H1 (cell line): ENCODE data around the gene KAT2A. TPM values are rescaled to one million over a fixed set of nuclear protein-coding genes. Genes with fewer than 3 reads are reported as not detected.
A peak's percentile ranks its signal among the peaks of the same experiment; 100 is the strongest.

Experiments used
- CTCF ChIA-PET: fragments of 300-600 bp; sonication (Branson Sonifier 250); formaldehyde crosslinking; loops from one replicate; lab custom pipeline; 2021; ENCODE audit not compliant: partially characterized antibody; lab: Charles Lee
- POLR2A ChIA-PET: fragments of 300-600 bp; sonication (Branson Sonifier 250); formaldehyde crosslinking; loops from one replicate; lab custom pipeline; 2021; ENCODE audit warnings: inconsistent platforms; ENCODE audit not compliant: partially characterized antibody; lab: Charles Lee
- DNase-seq, 2 experiments: peaks; one replicate each; pipeline versions ENCODE4 v3.0.0 to v3.0.0-alpha.2; 2010 to 2022; ENCODE audit warnings: low spot score in 2 of 2, low read depth in 1 of 2, mixed read lengths in 1 of 2
- FAIRE-seq: peaks from 2 replicates; lab custom pipeline; 2011; peaks lifted over from hg19 to GRCh38; lab: Jason Lieb, UNC
- H2AFZ ChIP-seq: 2 replicates; pipeline ENCODE4 v1.8.1; 2012; ENCODE audit warnings: low read length, inconsistent platforms
- H2AK5ac ChIP-seq: 2 replicates; pipeline ENCODE4 v1.6.1; 2013; ENCODE audit warnings: low read depth, low read length
- H2BK120ac ChIP-seq: replicated peaks from 2 replicates; pipeline ENCODE3; 2013; ENCODE audit warnings: low read depth, low read length, inconsistent platforms
- H2BK12ac ChIP-seq: 2 replicates; pipeline ENCODE4 v1.6.1; 2013; ENCODE audit warnings: low read depth, low read length
- H2BK15ac ChIP-seq: 2 replicates; pipeline ENCODE4 v1.6.1; 2013; ENCODE audit warnings: low read length
- H2BK20ac ChIP-seq: 2 replicates; pipeline ENCODE4 v1.6.1; 2013; ENCODE audit warnings: low read length
- H2BK5ac ChIP-seq: 2 replicates; pipeline ENCODE4 v1.6.1; 2013; ENCODE audit warnings: low read depth, low read length
- H3K14ac ChIP-seq: 2 replicates; pipeline ENCODE4 v1.6.1; 2013; ENCODE audit warnings: inconsistent platforms; ENCODE audit not compliant: insufficient read length
- H3K18ac ChIP-seq: 2 replicates; pipeline ENCODE4 v1.6.1; 2013; ENCODE audit warnings: low read length; ENCODE audit errors: extremely low read depth
- H3K23ac ChIP-seq: 2 replicates; pipeline ENCODE4 v1.6.1; 2013; ENCODE audit warnings: inconsistent platforms; ENCODE audit not compliant: insufficient read length
- H3K23me2 ChIP-seq: 2 replicates; pipeline ENCODE4 v1.6.1; 2013; ENCODE audit warnings: low read depth, low read length
- H3K27ac ChIP-seq: 2 replicates; pipeline ENCODE4 v1.6.1; 2011; ENCODE audit warnings: low read depth, low read length, inconsistent platforms
- H3K27me3 ChIP-seq, 4 experiments: replicated peaks in 1 of 4; 1 replicate in 1 of 4; 2 replicates in 3 of 4; pipeline versions ENCODE4 v1.6.1 to v1.8.1; 2011 to 2013; ENCODE audit warnings: low read length in 3 of 4, mild to moderate bottlenecking in 3 of 4, inconsistent platforms in 2 of 4, mixed read lengths in 2 of 4, moderate library complexity in 1 of 4; ENCODE audit not compliant: control insufficient read depth in 3 of 4, insufficient read depth in 3 of 4; ENCODE audit errors: extremely low read depth in 1 of 4
- H3K36me3 ChIP-seq, 4 experiments: 2 replicates each; pipeline versions ENCODE4 v1.6.1 to v1.8.1; 2011 to 2013; ENCODE audit warnings: mild to moderate bottlenecking in 4 of 4, low read length in 3 of 4, moderate library complexity in 2 of 4, control low read depth in 1 of 4, inconsistent platforms in 1 of 4; ENCODE audit not compliant: insufficient read depth in 4 of 4, control insufficient read depth in 2 of 4
- H3K4ac ChIP-seq: replicated peaks from 2 replicates; pipeline ENCODE3; 2013; ENCODE audit warnings: low read length, low read depth, mixed read lengths, inconsistent platforms; ENCODE audit not compliant: insufficient read length
- H3K4me1 ChIP-seq, 4 experiments: replicated peaks in 1 of 4; 1 replicate in 1 of 4; 2 replicates in 3 of 4; pipeline versions ENCODE4 v1.6.1 to v1.8.1; 2011 to 2013; ENCODE audit warnings: low read length in 3 of 4, inconsistent platforms in 2 of 4, mixed read lengths in 1 of 4; ENCODE audit not compliant: insufficient read depth in 4 of 4, control insufficient read depth in 3 of 4
- H3K4me2 ChIP-seq, 2 experiments: 2 replicates each; pipeline versions ENCODE4 v1.6.1 to v1.8.1; 2011 to 2013; ENCODE audit warnings: low read depth in 2 of 2, low read length in 2 of 2, control low read depth in 1 of 2, inconsistent platforms in 1 of 2, mild to moderate bottlenecking in 1 of 2; ENCODE audit not compliant: insufficient read depth in 1 of 2
- H3K4me3 ChIP-seq, 4 experiments: fragments of 200-600, 300-600 bp in 1 of 4; sonication (generic), shearing (Covaris generic), sonication (Bioruptor Twin) in 1 of 4; 2 replicates each; pipeline versions ENCODE4 v1.5.1 to v1.8.1; 2011 to 2016; ENCODE audit warnings: low read length in 4 of 4, low read depth in 3 of 4, control low read depth in 2 of 4, inconsistent platforms in 2 of 4, mild to moderate bottlenecking in 2 of 4, mixed read lengths in 1 of 4, moderate library complexity in 1 of 4; ENCODE audit not compliant: insufficient read depth in 2 of 4; ENCODE audit errors: extremely low read depth in 1 of 4
- H3K56ac ChIP-seq: replicated peaks from 2 replicates; pipeline ENCODE3; 2013; ENCODE audit warnings: low read depth, mild to moderate bottlenecking, mixed read lengths, low read length, inconsistent platforms; ENCODE audit not compliant: insufficient read length
- H3K79me1 ChIP-seq: 2 replicates; pipeline ENCODE4 v1.6.1; 2013; ENCODE audit warnings: low read depth, low read length, control low read depth
- H3K79me2 ChIP-seq, 2 experiments: 2 replicates each; pipeline versions ENCODE4 v1.6.1 to v1.8.1; 2012 to 2013; ENCODE audit warnings: low read length in 2 of 2, mild to moderate bottlenecking in 2 of 2, inconsistent platforms in 1 of 2; ENCODE audit not compliant: insufficient read depth in 2 of 2, control insufficient read depth in 1 of 2
- H3K9ac ChIP-seq, 4 experiments: replicated peaks in 1 of 4; 1 replicate in 1 of 4; 2 replicates in 3 of 4; pipeline versions ENCODE4 v1.6.1 to v1.8.1; 2011 to 2013; ENCODE audit warnings: low read depth in 3 of 4, low read length in 3 of 4, control low read depth in 2 of 4, mild to moderate bottlenecking in 2 of 4, moderate library complexity in 2 of 4, inconsistent platforms in 1 of 4; ENCODE audit errors: extremely low read depth in 1 of 4
- H3K9me3 ChIP-seq, 2 experiments: 2 replicates each; pipeline versions ENCODE4 v1.6.1 to v1.8.1; 2012 to 2013; ENCODE audit warnings: mild to moderate bottlenecking in 2 of 2, moderate library complexity in 2 of 2, control low read depth in 1 of 2, inconsistent platforms in 1 of 2, low read depth in 1 of 2, low read length in 1 of 2, mixed read lengths in 1 of 2; ENCODE audit not compliant: insufficient read depth in 2 of 2
- H4K20me1 ChIP-seq, 2 experiments: replicated peaks in 1 of 2; 2 replicates each; pipeline versions ENCODE3 to v1.8.1; 2011 to 2013; ENCODE audit warnings: inconsistent platforms in 2 of 2, low read length in 2 of 2, mild to moderate bottlenecking in 1 of 2; ENCODE audit not compliant: insufficient read depth in 2 of 2, control insufficient read depth in 1 of 2
- H4K5ac ChIP-seq: 2 replicates; pipeline ENCODE4 v1.6.1; 2013; ENCODE audit warnings: low read length, low read depth, mixed read lengths, inconsistent platforms; ENCODE audit not compliant: insufficient read length
- H4K8ac ChIP-seq: 2 replicates; pipeline ENCODE4 v1.8.0; 2013; ENCODE audit warnings: mild to moderate bottlenecking, moderate library complexity, low read length, inconsistent platforms; ENCODE audit not compliant: insufficient read depth; ENCODE audit errors: extremely low read depth
- H4K91ac ChIP-seq: replicated peaks from 2 replicates; pipeline ENCODE3; 2013; ENCODE audit warnings: low read length, mixed read lengths, inconsistent platforms; ENCODE audit not compliant: insufficient read length
- BCL11A ChIP-seq, 2 experiments: IDR thresholded peaks; one replicate each; pipeline ENCODE4 v1.6.1; 2011; ENCODE audit warnings: low read depth in 2 of 2, low read length in 2 of 2, mild to moderate bottlenecking in 2 of 2
- GABPA ChIP-seq: IDR thresholded peaks from 2 replicates; pipeline ENCODE4 v1.6.1; 2011; ENCODE audit warnings: mild to moderate bottlenecking, low read length, moderate library complexity, borderline replicate concordance; ENCODE audit not compliant: insufficient read depth
- KDM4A ChIP-seq: IDR thresholded peaks from one replicate; pipeline ENCODE4 v1.7.1; 2012; ENCODE audit warnings: low read depth, mild to moderate bottlenecking, moderate library complexity, low read length, inconsistent platforms; ENCODE audit not compliant: severe bottlenecking
- RAD21 ChIP-seq, 2 experiments: IDR thresholded peaks in 1 of 2; conservative IDR thresholded peaks in 1 of 2; 2 replicates each; pipeline ENCODE4 v1.6.1; 2011; ENCODE audit warnings: low read depth in 2 of 2, low read length in 2 of 2, improper control_type of control experiment in 1 of 2, inconsistent platforms in 1 of 2, mild to moderate bottlenecking in 1 of 2, moderate library complexity in 1 of 2
- SIN3A ChIP-seq, 2 experiments: IDR thresholded peaks in 1 of 2; conservative IDR thresholded peaks in 1 of 2; 2 replicates each; pipeline ENCODE4 v1.6.1; 2011 to 2012; ENCODE audit warnings: low read length in 2 of 2, improper control_type of control experiment in 1 of 2, low read depth in 1 of 2, mild to moderate bottlenecking in 1 of 2
- SRF ChIP-seq: IDR thresholded peaks from 2 replicates; pipeline ENCODE4 v1.6.1; 2011; ENCODE audit warnings: mild to moderate bottlenecking, low read depth, low read length, moderate library complexity
- YY1 ChIP-seq: IDR thresholded peaks from 2 replicates; pipeline ENCODE4 v1.6.1; 2011; ENCODE audit warnings: low read depth, mild to moderate bottlenecking, low read length
- WGBS, 2 experiments: shearing (Covaris generic) in 1 of 2; methylation state at CpG; one replicate each; pipeline versions ENCODE4 v1.1.6 to v1.1.7; 2013 to 2015; ENCODE audit warnings: low lambda C conversion rate in 2 of 2, mixed read lengths in 2 of 2, inconsistent platforms in 1 of 2, low coverage in 1 of 2, missing lambda C conversion rate in 1 of 2; ENCODE audit not compliant: insufficient replicate concordance in 2 of 2, insufficient coverage in 1 of 2, insufficient read length in 1 of 2; ENCODE audit errors: extremely low coverage in 1 of 2, missing lambda C conversion rate in 1 of 2; 5-methylcytosine and 5-hydroxymethylcytosine counted together
- polyA plus RNA-seq, 7 experiments: library from polyadenylated mRNA; depleted of rRNA in 3 of 7; stranded (reverse) in 5 of 7; unstranded in 2 of 7; fragments of >200 nt in 5 of 7; fragments of 200-250 nt in 2 of 7; gene quantifications; 1 replicate in 5 of 7; 2 replicates in 1 of 7; 4 replicates in 1 of 7; pipeline versions ENCODE4 v1.2.1 to v1.2.3, GENCODE V29; 2011 to 2013; ENCODE audit warnings: missing spikeins in 2 of 7, mixed read lengths in 2 of 7
- total RNA-seq: library from RNA; stranded (reverse); fragmentation: NEBNext Ultra II Directional; extraction: Animal tissue kit (Norgen Biotek cat#: 25700); gene quantifications from 2 replicates; pipeline ENCODE4 v1.2.1, GENCODE V29; 2021
- TF ChIP-seq, protein P1 (sequence below), 3 experiments: IDR thresholded peaks; 1 replicate in 2 of 3; 2 replicates in 1 of 3; pipeline versions ENCODE4 v1.5.1 to v1.6.1; 2011; ENCODE audit warnings: low read length in 3 of 3, mild to moderate bottlenecking in 3 of 3, inconsistent platforms in 2 of 3, low read depth in 1 of 3, moderate library complexity in 1 of 3; ENCODE audit not compliant: insufficient read depth in 1 of 3; ENCODE audit errors: control extremely low read depth in 1 of 3
- TF ChIP-seq, protein P2 (sequence below): IDR thresholded peaks from 2 replicates; pipeline ENCODE4 v1.6.1; 2012; ENCODE audit warnings: inconsistent platforms

KAT2A gene
- total and polyA plus RNA-seq, 2 of the 8 experiments (the other 6 are each of a cell fraction or from before 2014, with no cell fraction given) = 34.2 to 40.1 TPM

DNA sequence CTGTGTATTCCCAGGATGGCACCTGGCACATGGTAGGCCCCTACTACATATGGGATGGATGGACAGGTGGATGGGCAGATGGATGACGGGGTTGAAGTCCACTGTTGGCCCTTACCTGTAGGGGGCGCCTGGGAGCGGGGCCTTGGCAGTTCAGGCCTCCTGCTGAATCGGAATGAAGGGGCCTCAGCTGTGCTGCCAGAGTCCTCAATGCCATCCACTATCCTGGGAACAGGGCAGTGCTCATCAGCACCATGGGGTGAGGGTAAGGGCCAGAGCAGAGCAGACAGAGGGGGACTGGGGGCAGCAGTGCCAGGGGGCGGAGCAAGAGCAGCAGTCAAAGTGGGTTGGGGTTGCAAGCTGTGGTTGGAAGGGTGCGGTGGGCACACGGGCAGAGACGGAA is 41.9 kb upstream of the KAT2A start:
- no peaks in the 10 kb centered on the region for H3K79me2 ChIP-seq
- FAIRE-seq = peak; percentile 79
- no peak overlapping the region for H3K18ac ChIP-seq
- POLR2A ChIA-PET = interaction anchor here (0.7 to 1.0 kb wide), 2 partner anchors 9 to 42 kb away, joined by 3 read pairs; partner anchors contain the start of gene KAT2A
- H3K4me1 ChIP-seq = no peaks in the 10 kb centered on the region; a peak in 2 of 7 replicates
- no peaks in the 10 kb centered on the region for H3K23me2 ChIP-seq
- no peak overlapping the region for H2AK5ac ChIP-seq
- H3K36me3 ChIP-seq = no peaks in the 10 kb centered on the region
- no peak overlapping the region for H3K4ac ChIP-seq
- H2AFZ ChIP-seq = no peak overlapping the region
- peak in 1 of 2 experiments; percentile 94 for DNase-seq
- H3K9ac ChIP-seq = no peak overlapping the region
- H3K56ac ChIP-seq = no peak overlapping the region
- 61% methylated on average over 8 of the region's 8 CpGs; no CpG with 5 or more reads in 1 of the 2 experiments for WGBS, 2 experiments
- peak overlapping the region; percentile 87; the same call in 1 of the 2 replicates for H4K8ac ChIP-seq
- no peak overlapping the region for H4K91ac ChIP-seq
- no peaks in the 10 kb centered on the region for H3K27me3 ChIP-seq
- no peaks in the 10 kb centered on the region for H3K79me1 ChIP-seq
- no peaks in the 10 kb centered on the region for H3K9me3 ChIP-seq
- H4K20me1 ChIP-seq = no peaks in the 10 kb centered on the region
- H3K4me2 ChIP-seq = no peak overlapping the region
- CTCF ChIA-PET = interaction anchor here (1.0 to 3.9 kb wide), 25 partner anchors 8 to 146 kb away, joined by 3 to 34 read pairs (median 6); partner anchors contain the start of genes DHX58, HSPB9 and KCNH4
- H2BK20ac ChIP-seq = no peak overlapping the region; the same call in 1 of the 2 replicates
- H3K4me3 ChIP-seq = no peak overlapping the region
- no peak overlapping the region for H3K27ac ChIP-seq
- H2BK5ac ChIP-seq = no peak overlapping the region
- H3K23ac ChIP-seq = no peak overlapping the region
- no peak overlapping the region for H4K5ac ChIP-seq
- H2BK120ac ChIP-seq = no peak overlapping the region
- H3K14ac ChIP-seq = no peak overlapping the region
- H2BK15ac ChIP-seq = no peak overlapping the region
- no peak overlapping the region for H2BK12ac ChIP-seq
- TF ChIP-seq SIN3A (conservative IDR thresholded peaks at IDR 0.05 in 1 of 2, IDR thresholded peaks at IDR 0.05 in 1 of 2; ENCODE audit: low read depth in 1 of 2, low read length in 2 of 2) = peak in 1 of 2 experiments; percentile 47; a peak in 1 of 4 replicates
- TF ChIP-seq BCL11A (IDR thresholded peaks at IDR 0.05; ENCODE audit: low read depth in 2 of 2, low read length in 2 of 2) = no peak
- TF ChIP-seq, protein P1, sequence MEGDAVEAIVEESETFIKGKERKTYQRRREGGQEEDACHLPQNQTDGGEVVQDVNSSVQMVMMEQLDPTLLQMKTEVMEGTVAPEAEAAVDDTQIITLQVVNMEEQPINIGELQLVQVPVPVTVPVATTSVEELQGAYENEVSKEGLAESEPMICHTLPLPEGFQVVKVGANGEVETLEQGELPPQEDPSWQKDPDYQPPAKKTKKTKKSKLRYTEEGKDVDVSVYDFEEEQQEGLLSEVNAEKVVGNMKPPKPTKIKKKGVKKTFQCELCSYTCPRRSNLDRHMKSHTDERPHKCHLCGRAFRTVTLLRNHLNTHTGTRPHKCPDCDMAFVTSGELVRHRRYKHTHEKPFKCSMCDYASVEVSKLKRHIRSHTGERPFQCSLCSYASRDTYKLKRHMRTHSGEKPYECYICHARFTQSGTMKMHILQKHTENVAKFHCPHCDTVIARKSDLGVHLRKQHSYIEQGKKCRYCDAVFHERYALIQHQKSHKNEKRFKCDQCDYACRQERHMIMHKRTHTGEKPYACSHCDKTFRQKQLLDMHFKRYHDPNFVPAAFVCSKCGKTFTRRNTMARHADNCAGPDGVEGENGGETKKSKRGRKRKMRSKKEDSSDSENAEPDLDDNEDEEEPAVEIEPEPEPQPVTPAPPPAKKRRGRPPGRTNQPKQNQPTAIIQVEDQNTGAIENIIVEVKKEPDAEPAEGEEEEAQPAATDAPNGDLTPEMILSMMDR (IDR thresholded peaks at IDR 0.05; ENCODE audit: control extremely low read depth in 1 of 3, insufficient read depth in 1 of 3, low read depth in 1 of 3, low read length in 3 of 3) = peak; percentile 84 to 96 (median 95)
- peak; percentile 59; the same call in 1 of the 2 replicates for TF ChIP-seq YY1
- TF ChIP-seq RAD21 (IDR thresholded peaks at IDR 0.05 in 1 of 2, conservative IDR thresholded peaks at IDR 0.05 in 1 of 2; ENCODE audit: low read depth in 2 of 2, low read length in 2 of 2) = peak; percentile 64 to 73
- TF ChIP-seq KDM4A = no peak
- TF ChIP-seq SRF = no peak
- TF ChIP-seq, protein P2, sequence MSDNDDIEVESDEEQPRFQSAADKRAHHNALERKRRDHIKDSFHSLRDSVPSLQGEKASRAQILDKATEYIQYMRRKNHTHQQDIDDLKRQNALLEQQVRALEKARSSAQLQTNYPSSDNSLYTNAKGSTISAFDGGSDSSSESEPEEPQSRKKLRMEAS = peak; percentile 53; the same call in 1 of the 2 replicates
- peak; percentile 46; the same call in 1 of the 2 replicates for TF ChIP-seq GABPA
